Measurements from ENCODE around the gene SH3PXD2B.
"Not testable (repeated sequence)": the region's sequence is repeated elsewhere in the genome, so short reads cannot be mapped to it uniquely, and the experiment has no call there.

The SH3PXD2B gene

GRCh38 chr5:172365948-172366608 lies 88.2 kb downstream of the SH3PXD2B start:
- no peak for ATAC-seq
- DNase-seq = no peak

- ATAC-seq (no peak), DNase-seq (peak; percentile 14)
Observed at GRCh38 chr5:172364773-172365172, 89.6 kb downstream of the SH3PXD2B start.

- no peak for DNase-seq
- ATAC-seq = no peak
Observed at GRCh38 chr5:172362755-172363154, 91.6 kb downstream of the SH3PXD2B start.

- DNase-seq = peak; percentile 44
- ATAC-seq = peak; percentile 88
Observed at GRCh38 chr5:172361566-172362238, 92.6 kb downstream of the SH3PXD2B start.

GRCh38 chr5:172358345-172358744 lies 96.0 kb downstream of the SH3PXD2B start:
- DNase-seq (no peak), ATAC-seq (no peak)

- ATAC-seq (no peak), DNase-seq (no peak)
Observed at GRCh38 chr5:172356527-172356926, 97.8 kb downstream of the SH3PXD2B start.

GRCh38 chr5:172356047-172356446 lies 98.3 kb downstream of the SH3PXD2B start:
- no peak for ATAC-seq
- no peak for DNase-seq

GRCh38 chr5:172353846-172354245 lies 100.5 kb downstream of the SH3PXD2B start:
- no peak for DNase-seq
- ATAC-seq = no peak

- ATAC-seq (no peak), DNase-seq (no peak)
Observed at GRCh38 chr5:172353271-172353812, 101.0 kb downstream of the SH3PXD2B start.

GRCh38 chr5:172352526-172352925 lies 101.8 kb downstream of the SH3PXD2B start:
- not testable (repeated sequence) for ATAC-seq, DNase-seq

GRCh38 chr5:172351240-172351778 lies 103.0 kb downstream of the SH3PXD2B start:
- ATAC-seq = no peak

GRCh38 chr5:172350212-172351181 lies 103.8 kb downstream of the SH3PXD2B start:
- ATAC-seq (no peak), DNase-seq (no peak)

More at GRCh38 chr5:172351240-172351778, 103.0 kb downstream of the SH3PXD2B start:
- DNase-seq = no peak

GRCh38 chr5:172348733-172349132 lies 105.6 kb downstream of the SH3PXD2B start:
- not testable (repeated sequence) for ATAC-seq, DNase-seq

- ATAC-seq (no peak), DNase-seq (no peak)
Observed at GRCh38 chr5:172348084-172348483, 106.2 kb downstream of the SH3PXD2B start.

GRCh38 chr5:172347496-172348052 lies 106.8 kb downstream of the SH3PXD2B start:
- no peak for DNase-seq
- ATAC-seq = no peak

- ATAC-seq (no peak), DNase-seq (no peak)
Observed at GRCh38 chr5:172345881-172346280, 108.4 kb downstream of the SH3PXD2B start.

- no peak for DNase-seq
- ATAC-seq = no peak
Observed at GRCh38 chr5:172344855-172345409, 109.4 kb downstream of the SH3PXD2B start.

GRCh38 chr5:172343741-172344140 lies 110.6 kb downstream of the SH3PXD2B start:
- ATAC-seq = no peak
- no peak for DNase-seq

GRCh38 chr5:172342918-172343317 lies 111.4 kb downstream of the SH3PXD2B start:
- no peak for DNase-seq

GRCh38 chr5:172339264-172340180 lies 114.8 kb downstream of the SH3PXD2B start:
- no peak for ATAC-seq

More at GRCh38 chr5:172342918-172343317, 111.4 kb downstream of the SH3PXD2B start:
- no peak for ATAC-seq

More at GRCh38 chr5:172339264-172340180, 114.8 kb downstream of the SH3PXD2B start:
- DNase-seq = no peak
